Measurements from ENCODE around the gene CRAMP1.

CRAMP1 gene

DNA sequence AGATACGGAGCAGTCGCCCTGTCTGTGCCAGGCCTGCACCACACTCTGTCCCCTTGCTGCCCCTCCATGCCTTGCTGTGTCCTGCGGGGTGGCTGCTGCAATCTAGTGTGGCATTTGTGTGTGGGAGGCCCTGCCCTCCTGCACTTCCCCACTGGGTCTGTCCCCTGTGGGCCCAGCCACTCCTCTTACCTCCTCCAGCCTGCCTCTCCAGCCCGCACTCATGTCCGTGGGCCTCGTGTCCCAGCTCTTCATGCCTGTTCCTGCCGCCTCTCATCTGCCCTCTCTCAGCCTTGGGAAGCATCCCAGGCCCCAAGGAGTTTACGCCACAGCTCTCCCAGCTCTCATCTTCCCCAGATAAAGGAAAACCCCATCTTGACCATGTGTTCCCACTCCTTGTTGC, 26.6 kb downstream of the CRAMP1 start:
- no peak for DNase-seq

DNA sequence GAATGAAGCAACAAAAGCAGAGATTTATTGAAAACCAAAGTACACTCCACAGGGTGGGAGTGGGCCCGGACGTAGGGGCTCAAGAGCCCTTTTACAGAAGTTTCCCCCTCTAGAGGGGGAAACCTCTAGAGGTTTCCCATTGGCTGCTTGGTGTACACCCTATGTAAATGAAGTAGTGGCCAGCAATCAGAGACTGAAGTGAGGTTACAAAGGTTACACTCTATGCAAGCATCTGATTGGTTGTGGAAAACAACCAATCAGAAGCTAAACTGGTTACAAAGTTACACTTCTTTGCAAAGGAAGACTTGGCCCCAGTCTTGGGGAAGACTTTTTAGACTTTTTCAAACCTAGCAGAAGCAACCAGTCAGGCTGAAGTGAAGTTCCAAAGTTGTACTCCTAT, 27.1 kb downstream of the CRAMP1 start:
- DNase-seq = no peak

DNA sequence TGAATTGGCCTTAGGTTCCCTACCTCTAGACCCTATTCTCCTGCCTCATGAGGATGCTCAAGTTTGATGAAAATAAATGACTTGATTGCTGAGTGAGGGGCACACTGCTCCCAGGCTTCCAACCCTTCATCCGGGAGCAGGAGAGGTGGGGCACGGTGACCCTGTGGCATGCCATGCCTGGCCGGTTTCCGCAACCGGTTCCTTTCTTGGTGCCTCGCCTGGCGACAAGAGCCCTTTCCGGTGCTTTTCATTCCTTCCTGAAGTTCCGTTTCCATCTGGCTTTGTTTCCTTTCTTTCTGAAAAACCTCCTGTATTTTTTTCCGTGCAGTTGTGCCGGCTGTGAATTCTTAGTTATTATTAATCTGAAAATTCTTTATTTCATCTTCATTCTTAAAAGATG, 27.7 kb downstream of the CRAMP1 start:
- no peak for DNase-seq

DNA sequence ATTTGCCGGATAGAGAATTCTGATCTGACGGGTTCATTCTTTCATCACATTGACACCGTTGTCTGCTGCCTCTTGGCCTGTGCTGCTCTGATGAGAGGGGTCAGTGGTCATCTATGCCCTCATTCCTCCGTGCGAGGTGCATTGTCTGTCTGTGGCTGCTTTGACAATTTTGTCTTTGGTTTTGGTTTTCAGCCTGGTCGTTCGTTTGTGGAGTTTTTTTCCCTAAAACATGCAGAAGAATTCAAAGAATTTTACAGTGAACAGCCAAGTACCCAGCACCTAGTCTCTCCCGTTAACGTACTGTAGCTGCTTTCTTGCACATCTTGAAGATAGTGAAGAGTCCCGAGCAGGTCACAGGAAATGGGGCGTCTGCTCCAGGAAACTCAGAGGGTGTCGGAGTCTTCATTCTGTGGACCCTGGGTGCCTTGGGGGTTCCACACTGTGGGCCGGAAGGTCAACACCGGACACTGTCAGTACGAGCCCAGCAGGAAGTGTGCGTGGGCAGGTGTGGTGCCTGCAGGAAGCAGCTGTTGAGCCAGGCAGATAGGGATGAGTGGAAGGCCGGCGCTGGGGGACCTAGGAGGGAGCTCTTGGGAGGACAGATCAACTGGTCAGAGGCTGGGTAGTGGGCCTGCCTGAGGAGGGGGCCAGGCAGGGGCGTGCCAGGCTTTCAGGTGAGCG, 28.2 kb downstream of the CRAMP1 start:
- no peak for DNase-seq

DNA sequence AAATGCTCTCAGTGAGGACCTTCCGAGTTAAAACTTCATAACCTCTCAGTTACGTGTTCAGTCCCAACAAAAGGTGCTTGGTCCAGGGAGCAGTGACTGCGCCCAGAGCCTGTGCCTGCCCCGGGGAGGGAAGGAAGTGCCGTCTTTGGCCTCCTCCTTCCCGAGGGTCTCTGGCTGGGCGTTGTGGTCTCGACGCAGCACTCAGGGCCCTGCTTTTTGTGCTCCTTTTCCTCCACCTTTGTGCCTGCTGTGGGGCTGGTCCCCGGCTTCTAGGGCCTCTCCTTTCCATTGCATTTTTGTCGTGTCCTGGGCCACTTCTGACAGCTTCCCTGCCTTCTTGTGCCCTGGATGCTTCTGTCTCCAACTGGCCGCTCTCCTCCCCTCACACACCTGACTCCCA, 29.1 kb downstream of the CRAMP1 start:
- no peak for DNase-seq

DNA sequence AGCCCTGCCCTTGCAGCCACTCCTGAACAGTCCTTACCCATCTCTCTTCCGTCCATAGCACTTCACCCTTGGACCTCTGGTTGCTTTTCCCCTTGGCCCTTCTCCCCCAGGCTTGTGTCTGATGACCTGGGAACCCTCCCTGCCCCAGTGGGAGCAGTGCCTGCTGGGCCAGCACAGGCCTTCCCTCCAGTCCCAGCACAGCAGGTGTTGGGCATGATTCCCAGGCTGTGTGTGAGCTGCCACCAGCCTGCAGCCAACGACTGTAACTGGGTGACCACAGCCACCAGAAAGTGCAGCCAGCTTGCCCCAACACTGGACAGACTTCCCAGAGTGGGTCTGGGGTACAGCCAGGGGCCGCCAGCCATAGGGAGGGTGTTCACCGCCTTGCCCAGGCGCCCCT, 30.0 kb downstream of the CRAMP1 start:
- no peak for DNase-seq

DNA sequence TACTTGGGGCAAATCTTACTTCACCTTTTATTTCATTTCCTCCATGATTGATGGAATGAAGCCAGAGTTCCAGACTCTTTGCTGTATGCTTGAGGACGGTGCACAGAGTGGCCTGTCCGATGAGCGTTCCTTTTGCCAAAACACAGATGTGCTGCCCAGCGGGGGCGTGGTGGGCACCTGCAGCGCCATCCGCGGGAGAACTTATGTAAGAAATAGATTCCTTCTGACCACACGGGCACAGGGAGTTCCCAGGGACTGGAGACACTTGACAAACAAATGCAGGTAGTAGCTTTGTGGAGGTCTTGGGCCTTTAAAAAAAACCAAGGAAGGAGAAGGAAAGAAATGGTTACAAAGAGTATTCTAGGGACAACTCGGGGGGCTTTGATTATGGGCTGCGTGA, 30.6 kb downstream of the CRAMP1 start:
- no peak for DNase-seq

DNA sequence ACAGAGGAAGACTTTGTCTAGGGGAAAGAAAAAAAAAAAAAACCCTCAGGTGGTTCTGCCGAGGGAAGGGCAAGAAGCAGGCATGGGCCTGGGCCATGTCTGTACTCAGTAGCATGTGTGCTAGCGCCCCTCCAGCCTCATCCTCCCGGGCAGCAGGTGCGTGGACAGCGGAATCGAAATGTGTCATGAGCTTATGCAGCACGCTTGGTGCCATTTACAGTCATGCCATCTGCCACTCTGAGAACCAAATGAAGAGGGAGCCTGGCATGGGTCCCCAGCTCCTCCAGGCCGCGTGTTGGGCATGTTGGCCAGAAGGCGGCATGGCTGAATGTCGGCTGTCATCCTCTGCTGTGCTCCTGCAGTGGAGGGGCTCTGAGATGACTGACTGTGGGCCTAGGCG, 31.4 kb downstream of the CRAMP1 start:
- no peak for DNase-seq

DNA sequence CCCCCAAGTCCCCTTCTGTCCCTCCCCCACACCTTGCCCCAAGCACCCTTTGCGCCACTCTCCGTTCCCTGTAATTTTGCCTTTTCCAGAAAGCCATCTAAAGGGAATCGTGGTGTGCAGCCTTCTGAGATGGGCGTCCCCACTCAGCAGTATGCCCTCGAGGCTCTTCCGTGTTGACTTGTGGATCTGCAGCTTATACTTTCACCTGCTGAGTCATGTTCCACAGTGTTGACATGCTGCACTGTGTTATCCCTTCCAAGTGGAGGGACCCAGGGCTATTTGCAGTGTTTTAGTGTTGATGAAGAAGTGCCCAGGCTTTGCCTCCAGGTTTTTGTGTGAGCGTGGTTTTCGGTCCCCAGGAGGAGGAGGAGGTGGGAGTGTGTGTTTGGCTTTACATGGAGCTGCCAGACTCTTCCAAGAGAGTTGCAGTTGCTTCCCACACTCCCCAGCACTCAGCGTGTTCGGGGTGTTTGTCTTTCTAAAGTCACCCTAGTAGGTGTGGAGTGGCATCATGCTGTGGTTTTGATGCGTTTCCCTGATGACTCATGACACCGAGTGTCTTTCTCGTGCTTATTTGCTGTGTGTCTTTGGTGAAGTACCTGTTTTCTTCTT, 33.9 kb downstream of the CRAMP1 start:
- DNase-seq = no peak

DNA sequence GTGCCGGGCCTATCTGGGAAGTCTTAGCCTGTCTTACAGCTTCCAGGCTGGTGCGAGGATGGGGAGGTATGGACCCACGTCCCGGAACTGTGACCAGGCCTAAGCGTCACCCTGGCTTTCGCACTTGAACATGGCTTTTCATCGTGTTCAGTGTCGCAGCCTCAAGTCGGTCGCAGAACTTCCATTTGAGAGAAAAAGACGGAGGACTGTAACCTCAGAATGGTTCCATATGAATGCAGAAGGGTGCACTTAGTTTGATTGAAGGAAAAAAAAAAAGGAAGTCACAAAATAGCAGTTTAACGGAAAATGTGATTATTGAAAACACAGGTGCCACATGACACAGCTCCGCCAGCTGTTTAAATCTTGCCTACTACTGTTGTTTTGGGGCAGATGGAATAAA, 35.7 kb downstream of the CRAMP1 start:
- no peak for DNase-seq

DNA sequence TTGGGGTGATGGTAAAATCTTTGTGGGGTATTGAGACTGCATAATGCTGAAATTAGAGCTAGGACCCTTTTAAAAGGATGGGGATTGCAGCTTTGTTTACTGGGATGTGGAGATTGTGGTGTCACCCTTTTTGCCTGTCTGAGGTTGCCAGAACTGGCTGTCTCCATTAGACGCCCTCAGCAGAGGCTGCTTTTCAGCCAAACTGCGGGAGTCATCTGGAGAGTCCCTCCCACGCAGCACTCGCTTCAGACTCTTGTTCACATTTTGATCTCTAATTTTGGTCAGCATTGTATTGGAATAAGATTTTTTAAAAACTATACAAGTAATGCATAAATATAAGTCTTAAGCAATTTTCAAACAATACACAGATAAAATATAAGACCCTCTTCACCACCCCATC, 38.0 kb downstream of the CRAMP1 start:
- DNase-seq = no peak

DNA sequence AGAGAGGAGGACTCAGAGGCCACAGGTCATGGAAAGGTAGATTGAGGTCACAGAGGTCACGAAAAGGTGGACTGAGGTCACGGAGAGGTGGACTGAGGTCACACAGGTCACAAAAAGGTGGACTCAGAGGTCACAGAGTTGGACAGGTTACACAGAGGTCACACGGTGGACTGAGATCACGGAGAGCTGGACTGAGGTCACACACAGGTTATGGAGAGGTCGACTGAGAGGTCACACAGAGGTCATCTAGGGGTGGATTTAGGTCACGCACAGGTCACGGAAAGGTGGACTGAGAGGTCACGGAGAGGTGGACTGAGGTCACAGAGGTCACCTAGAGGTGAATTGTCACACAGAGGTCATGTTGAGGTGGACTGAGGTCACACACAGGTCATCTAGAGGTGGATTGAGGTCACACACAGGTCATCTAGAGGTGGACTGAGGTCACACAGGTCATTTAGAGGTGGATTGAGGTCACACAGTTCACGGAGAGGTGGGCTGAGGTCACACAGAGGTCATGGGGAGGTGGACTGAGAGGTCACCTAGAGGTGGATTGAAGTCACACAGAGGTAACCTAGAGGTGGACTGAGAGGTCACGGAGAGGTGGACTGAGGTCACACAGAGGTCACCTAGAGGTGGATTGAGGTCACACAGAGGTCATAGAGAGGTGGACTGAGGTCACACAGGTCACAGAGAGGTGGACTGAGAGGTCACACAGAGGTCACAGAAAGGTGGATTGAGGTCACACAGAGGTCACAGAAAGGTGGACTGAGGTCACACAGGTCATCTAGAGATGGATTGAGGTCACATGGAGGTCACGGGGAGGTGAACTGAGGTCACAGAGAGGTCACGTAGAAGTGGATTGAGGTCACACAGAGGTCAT, 39.2 kb downstream of the CRAMP1 start:
- no peak for DNase-seq

DNA sequence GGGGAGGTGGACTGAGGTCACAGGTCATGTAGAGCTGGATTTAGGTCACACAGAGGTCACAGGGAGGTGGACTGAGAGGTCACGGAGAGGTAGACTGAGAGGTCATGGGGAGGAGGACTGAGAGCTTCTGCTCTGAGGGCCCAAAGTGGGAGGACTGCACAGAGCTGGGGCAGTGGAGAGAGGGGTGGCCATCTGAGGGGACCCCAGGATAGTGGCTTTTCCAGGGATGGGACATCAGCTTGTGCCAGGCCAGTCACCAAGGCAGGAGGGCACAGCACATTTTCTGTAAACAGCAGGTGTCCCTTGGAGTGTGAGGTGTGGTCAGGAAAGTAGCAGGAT, 39.8 kb downstream of the CRAMP1 start:
- DNase-seq = no peak

DNA sequence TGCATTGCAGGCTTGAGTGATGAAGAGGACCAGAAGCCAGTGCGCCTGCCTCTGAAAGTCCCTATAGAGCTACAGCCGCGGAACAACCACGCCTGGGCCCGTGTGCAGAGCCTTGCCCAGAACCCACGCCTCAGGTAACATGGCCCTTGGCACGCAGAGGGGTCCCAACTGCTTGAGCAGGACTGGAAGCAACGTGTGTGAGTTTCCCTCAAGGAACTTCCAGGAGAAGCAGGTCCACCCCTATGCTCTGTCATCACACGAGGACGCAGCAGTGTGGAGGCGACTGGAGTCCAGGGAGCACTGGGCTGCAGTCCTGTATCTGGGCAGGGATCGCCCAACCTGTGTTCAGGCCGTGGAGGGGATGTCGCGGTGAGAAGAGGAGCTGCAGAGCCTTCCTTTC, 40.9 kb downstream of the CRAMP1 start:
- no peak for DNase-seq

DNA sequence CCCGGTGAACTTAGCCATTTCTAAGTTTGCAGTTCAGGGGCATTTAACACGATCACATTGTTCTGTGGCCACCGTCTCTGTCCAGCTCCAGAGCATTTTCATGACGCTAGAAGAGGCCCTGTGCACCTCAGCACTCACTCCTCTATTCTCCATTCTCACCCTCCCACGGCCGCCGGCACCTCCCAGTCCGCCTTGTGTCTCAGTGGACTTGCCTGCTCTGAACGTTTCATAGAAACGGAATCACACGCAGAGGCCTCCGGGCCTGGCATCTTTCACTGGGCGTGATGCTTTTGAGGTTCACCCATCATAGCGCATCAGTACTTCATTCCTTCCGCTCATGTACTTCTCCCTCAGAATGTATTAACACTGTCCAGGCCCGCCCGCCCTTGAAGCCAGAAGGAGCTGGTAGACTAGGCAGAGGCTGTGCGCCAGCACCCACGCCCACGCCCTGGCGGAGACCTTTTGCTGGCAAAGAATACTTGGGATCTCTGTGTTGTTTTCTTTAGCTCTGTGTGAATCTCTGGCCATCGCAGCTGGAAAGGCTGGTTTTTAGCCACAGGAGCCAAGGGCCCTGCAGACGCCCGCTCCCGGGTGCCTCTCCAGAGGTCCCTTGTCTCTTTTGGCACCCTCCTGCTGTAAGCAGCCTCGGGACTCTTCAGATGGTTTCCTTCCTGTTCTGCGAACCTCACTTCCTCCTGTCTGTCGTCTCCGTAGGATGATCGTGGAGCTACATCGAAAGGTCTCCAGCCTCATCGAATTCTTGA, 42.5 kb downstream of the CRAMP1 start:
- DNase-seq = no peak

DNA sequence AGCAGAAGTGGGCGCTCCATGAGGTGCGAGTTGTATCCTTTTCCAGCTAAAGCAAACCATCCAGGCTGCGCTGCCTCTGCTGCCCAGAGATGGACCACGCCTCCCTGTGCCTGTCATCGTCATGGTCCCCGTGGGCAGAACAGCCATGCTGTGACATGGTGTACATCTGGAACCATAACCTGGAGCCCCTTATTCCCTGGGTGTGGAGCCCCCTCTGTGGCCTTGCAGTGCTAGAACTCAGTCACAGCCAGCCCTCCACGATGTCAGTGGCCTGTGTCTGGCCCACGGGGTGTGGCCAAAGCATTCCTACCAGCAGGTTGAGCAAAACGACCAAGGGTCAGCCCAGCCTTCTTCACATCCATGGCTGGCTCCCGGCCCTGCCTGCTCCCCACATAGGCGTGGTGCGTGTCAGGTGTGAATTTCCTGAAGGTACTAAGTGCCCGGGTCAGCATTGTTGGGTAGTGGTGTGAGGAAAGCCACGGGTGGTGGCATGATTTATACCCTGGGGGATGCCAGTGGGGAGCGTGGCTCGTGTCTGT, 43.2 kb downstream of the CRAMP1 start:
- DNase-seq = no peak

DNA sequence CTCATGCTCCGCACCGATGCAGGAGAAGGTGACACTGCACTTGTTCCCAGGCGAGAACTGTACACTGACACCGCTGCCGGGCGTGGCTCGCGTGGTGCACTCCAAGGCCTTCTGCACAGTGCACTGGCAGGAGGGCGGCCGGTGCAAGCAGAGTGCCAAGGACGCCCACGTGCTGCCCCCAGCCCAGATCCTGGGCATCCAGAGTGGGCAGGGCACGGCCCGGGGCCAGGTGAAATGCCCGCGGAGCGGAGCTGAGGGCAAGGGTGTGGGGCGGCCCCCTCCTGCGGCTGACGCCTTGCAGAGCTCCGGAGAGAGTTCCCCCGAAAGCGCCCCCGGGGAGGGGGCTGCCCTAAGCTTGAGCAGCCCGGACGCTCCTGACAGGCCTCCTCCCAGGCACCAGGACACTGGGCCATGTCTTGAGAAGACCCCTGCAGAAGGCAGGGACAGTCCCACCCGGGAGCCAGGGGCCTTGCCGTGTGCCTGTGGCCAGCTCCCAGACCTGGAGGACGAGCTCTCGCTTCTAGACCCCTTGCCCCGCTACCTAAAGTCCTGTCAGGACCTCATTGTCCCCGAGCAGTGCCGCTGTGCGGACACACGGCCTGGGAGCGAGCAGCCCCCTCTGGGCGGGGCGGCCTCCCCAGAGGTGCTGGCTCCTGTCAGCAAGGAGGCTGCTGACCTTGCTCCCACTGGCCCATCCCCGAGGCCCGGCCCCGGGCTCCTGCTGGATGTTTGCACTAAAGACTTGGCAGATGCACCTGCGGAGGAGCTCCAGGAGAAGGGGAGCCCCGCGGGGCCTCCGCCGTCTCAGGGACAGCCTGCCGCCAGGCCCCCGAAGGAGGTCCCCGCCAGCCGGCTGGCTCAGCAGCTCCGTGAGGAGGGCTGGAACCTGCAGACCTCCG, 44.0 kb downstream of the CRAMP1 start:
- DNase-seq = no peak

DNA sequence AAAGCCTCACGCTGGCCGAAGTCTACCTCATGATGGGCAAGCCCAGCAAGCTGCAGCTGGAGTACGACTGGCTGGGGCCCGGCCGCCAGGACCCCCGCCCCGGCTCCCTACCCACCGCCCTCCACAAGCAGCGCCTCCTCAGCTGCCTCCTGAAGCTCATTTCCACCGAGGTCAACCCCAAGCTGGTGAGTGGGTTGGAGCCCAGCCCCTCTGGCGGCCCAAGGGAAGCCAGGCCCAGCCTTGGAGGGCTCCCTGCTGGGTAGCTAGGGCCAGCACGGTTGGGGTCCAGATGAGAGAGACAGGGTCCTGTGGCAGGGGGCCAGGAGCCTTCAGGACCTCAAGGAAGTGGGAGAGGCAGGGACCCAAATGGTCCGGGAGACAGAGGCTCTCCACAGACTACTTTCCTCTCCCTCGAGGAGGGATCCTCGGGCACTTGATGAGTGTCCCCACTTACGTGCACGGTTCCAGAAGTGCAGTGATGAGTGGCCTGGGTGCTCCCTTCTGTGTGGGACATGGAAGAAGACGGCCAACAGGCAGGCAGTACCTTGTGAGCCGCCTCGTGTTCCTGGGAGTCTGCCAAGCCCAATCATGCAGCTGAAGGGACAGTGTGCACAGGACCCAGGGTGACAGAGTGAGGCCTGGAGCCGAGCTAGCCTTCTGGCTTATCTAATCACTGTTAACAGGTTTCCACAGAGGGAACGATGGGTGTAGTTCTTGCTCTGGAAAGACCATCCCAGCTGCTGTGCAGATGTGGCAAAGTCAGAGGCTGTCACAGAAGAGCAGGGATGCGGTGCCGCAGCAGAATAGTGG, 44.9 kb downstream of the CRAMP1 start:
- DNase-seq = no peak

DNA sequence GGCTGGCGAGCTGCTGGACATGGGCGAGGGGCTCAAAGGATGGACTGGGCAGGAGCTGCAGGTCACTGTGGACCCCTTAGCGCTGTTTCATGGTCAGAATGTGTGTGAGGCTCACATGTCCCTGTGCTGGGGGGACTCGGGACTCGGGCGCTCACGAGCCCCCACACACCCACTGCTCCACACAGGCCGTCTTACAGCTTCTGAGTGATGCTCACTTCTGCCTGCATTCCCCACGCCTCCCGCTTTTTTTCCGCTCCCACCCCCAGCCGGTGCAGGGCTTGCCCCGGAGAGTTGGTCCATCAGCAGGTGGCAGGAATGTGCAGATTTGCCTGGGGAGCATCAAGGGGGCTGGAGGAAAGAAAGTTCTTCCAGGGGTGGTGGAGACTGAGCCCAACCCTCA, 45.7 kb downstream of the CRAMP1 start:
- no peak for DNase-seq

DNA sequence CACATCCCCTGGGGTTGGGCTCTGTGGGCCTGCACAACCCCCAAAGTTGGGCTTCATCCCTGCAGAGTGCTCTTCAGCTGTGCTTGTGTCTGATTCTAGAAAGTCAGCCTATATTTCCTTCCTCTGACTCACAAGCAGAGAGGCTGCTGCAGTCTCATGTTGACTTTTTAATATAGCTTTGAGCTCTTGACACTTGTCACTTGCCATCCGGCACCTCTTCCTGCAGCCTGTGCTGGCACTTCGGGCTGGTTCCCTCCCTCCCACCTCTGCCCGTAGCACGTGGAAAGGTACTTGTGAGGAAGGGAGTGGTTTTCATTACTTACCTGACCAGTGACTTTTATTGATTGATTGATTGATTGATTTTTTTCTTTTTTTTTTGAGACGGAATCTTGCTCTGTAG, 46.9 kb downstream of the CRAMP1 start:
- DNase-seq = no peak

DNA sequence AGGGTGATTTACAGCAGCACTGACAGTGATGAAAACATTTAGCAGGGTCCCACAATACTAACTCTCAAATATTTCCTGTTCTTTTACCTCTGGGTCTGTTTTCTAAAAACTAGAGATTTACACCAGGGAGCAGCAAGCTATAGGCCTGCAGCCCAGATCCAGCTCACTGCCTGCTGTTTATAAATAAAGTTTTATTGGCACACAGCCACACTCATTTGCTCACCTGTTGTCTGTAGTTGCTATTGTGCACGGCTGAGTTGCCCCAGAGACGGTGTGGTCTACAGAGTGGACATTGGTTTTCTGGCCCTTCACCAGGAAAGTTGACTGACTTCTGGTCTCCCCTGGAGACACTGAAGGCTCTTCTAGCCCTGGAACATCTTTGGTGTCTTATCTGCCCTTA, 49.7 kb downstream of the CRAMP1 start:
- DNase-seq = no peak
